Measurements from ENCODE around the gene OSER1.

OSER1 gene

GRCh38 chr20:44176833-44177534 lies 33.6 kb downstream of the OSER1 start:
- H3K36me3 ChIP-seq (ENCODE audit: insufficient read depth, low read length): no peaks in the 10 kb centered on the region
- H3K9me2 ChIP-seq (replicated peaks; ENCODE audit: low read depth, low read length): no peaks in the 10 kb centered on the region
- no peaks in the 10 kb centered on the region for H3F3A ChIP-seq (ENCODE audit: low read depth)
- H3K9ac ChIP-seq (ENCODE audit: low read depth, low read length, poor library complexity, severe bottlenecking): no peak overlapping the region
- H3K4me3 ChIP-seq (ENCODE audit: low read length, poor library complexity, severe bottlenecking): no peak overlapping the region
- no peaks in the 10 kb centered on the region for H3K4me1 ChIP-seq (ENCODE audit: insufficient read depth, low read length, poor library complexity, severe bottlenecking)
- no peaks in the 10 kb centered on the region for H3K27me3 ChIP-seq (ENCODE audit: insufficient read depth, low read length, poor library complexity, severe bottlenecking)
- H3K4me2 ChIP-seq (ENCODE audit: low read depth, low read length, poor library complexity, severe bottlenecking): no peak overlapping the region
- H3K9me3 ChIP-seq (ENCODE audit: insufficient read depth, low read depth, low read length): no peaks in the 10 kb centered on the region
- H4K20me1 ChIP-seq (ENCODE audit: insufficient read depth, low read length, poor library complexity, severe bottlenecking): no peaks in the 10 kb centered on the region
- H3K79me2 ChIP-seq (ENCODE audit: insufficient read depth, low read length): no peaks in the 10 kb centered on the region
- H2AFZ ChIP-seq (ENCODE audit: low read length): no peak overlapping the region
- TF ChIP-seq EZH2phosphoT487 (IDR thresholded peaks at IDR 0.05; ENCODE audit: borderline replicate concordance) (no peak), CTCF (conservative IDR thresholded peaks at IDR 0.05; ENCODE audit: low read length) (no peak)

DNA sequence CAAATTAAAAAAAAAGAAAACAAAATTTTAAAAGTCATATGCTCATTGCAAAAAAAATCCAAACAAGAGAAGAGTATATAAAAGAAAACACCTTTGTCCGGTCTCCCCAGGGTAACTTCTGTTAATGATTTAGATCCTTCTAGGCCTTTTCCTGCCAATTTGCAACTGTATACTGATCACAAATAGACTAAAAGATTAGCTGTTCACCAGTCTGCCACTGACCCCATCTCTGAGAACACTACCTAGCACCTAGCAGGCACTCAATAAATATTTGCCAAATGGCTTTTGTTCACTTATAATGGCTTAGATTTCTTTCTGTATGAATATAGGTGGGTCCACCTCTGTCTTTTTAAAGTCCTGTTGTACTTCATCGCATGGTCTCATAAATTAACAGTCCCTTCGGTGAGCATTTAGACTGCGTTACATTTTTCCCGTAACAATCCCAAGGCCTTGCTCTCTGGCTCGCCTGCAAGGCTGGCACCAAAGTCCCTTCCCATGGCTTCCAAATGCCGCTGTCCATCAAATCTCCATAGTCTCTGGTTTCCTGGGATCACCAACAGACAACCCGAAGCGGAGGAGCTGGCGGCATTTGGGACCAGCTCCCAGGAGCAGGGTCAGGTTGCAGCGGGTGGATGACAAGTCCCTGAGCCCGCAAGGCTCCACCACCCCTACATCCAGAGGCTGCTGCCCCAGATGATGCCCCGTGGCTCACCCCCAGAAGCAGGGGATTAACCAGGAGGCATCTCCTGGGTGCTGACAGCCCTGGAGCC lies 35.4 kb downstream of the OSER1 start:
- Histone ChIP-seq H3K9ac (ENCODE audit: low read depth, low read length, poor library complexity, severe bottlenecking) (no peak overlapping the region), H3K4me3 (ENCODE audit: low read length, poor library complexity, severe bottlenecking) (no peak overlapping the region), H3K36me3 (ENCODE audit: insufficient read depth, low read length) (no peaks in the 10 kb centered on the region), H3K27me3 (ENCODE audit: insufficient read depth, low read length, poor library complexity, severe bottlenecking) (no peaks in the 10 kb centered on the region), H4K20me1 (ENCODE audit: insufficient read depth, low read length, poor library complexity, severe bottlenecking) (no peaks in the 10 kb centered on the region), H3K9me2 (replicated peaks; ENCODE audit: low read depth, low read length) (no peaks in the 10 kb centered on the region), H3K4me1 (ENCODE audit: insufficient read depth, low read length, poor library complexity, severe bottlenecking) (no peaks in the 10 kb centered on the region), H2AFZ (ENCODE audit: low read length) (no peak overlapping the region), H3K4me2 (ENCODE audit: low read depth, low read length, poor library complexity, severe bottlenecking) (no peak overlapping the region), H3F3A (ENCODE audit: low read depth) (no peaks in the 10 kb centered on the region), H3K9me3 (ENCODE audit: insufficient read depth, low read depth, low read length) (no peaks in the 10 kb centered on the region), H3K79me2 (ENCODE audit: insufficient read depth, low read length) (no peaks in the 10 kb centered on the region)
- TF ChIP-seq EZH2phosphoT487 (IDR thresholded peaks at IDR 0.05; ENCODE audit: borderline replicate concordance): no peak
- TF ChIP-seq CTCF (conservative IDR thresholded peaks at IDR 0.05; ENCODE audit: low read length): no peak

- no peak overlapping the region for H2AFZ ChIP-seq (ENCODE audit: low read length)
These were observed 36.7 kb downstream of the OSER1 start for GRCh38 chr20:44173846-44174245.

More at GRCh38 chr20:44173846-44174245, 36.7 kb downstream of the OSER1 start:
- Histone ChIP-seq H3K9me3 (ENCODE audit: insufficient read depth, low read depth, low read length) (no peaks in the 10 kb centered on the region), H3K4me3 (ENCODE audit: low read length, poor library complexity, severe bottlenecking) (no peak overlapping the region), H3K79me2 (ENCODE audit: insufficient read depth, low read length) (no peaks in the 10 kb centered on the region), H3F3A (ENCODE audit: low read depth) (no peaks in the 10 kb centered on the region), H3K9me2 (replicated peaks; ENCODE audit: low read depth, low read length) (no peaks in the 10 kb centered on the region), H3K27me3 (ENCODE audit: insufficient read depth, low read length, poor library complexity, severe bottlenecking) (no peaks in the 10 kb centered on the region), H3K4me2 (ENCODE audit: low read depth, low read length, poor library complexity, severe bottlenecking) (no peak overlapping the region), H4K20me1 (ENCODE audit: insufficient read depth, low read length, poor library complexity, severe bottlenecking) (no peaks in the 10 kb centered on the region), H3K9ac (ENCODE audit: low read depth, low read length, poor library complexity, severe bottlenecking) (no peak overlapping the region), H3K36me3 (ENCODE audit: insufficient read depth, low read length) (no peaks in the 10 kb centered on the region), H3K4me1 (ENCODE audit: insufficient read depth, low read length, poor library complexity, severe bottlenecking) (no peaks in the 10 kb centered on the region)
- TF ChIP-seq EZH2phosphoT487 (IDR thresholded peaks at IDR 0.05; ENCODE audit: borderline replicate concordance): no peak
- TF ChIP-seq CTCF (conservative IDR thresholded peaks at IDR 0.05; ENCODE audit: low read length): no peak

Measured in Loucy (cell line).